Liver (tissue), 3 donors: ENCODE results near the gene PPP6R3.

ENCODE experiments used
- CTCF ChIP-seq: fragments of 150-350 bp; IDR thresholded peaks from 2 replicates; pipeline ENCODE4 v1.5.1; 2017; ENCODE audit warnings: improper control_type of control experiment, low read depth, low read length; ENCODE audit not compliant: missing input control
- EGR1 ChIP-seq, 2 donors: IDR thresholded peaks; 2 replicates each; pipeline ENCODE4 v1.6.1; 2016 to 2018; ENCODE audit warnings: antibody characterized with exemption in 2 of 2, low read depth in 2 of 2
- GABPA ChIP-seq, 2 donors: IDR thresholded peaks in 1 of 2; conservative IDR thresholded peaks in 1 of 2; 2 replicates each; pipeline ENCODE4 v1.6.1; 2016; ENCODE audit warnings: antibody characterized with exemption in 2 of 2, mild to moderate bottlenecking in 1 of 2, moderate library complexity in 1 of 2
- RAD21 ChIP-seq, 2 donors: IDR thresholded peaks; 2 replicates each; pipeline ENCODE4 v1.6.1; 2016; ENCODE audit warnings: antibody characterized with exemption in 2 of 2, mild to moderate bottlenecking in 2 of 2
- REST ChIP-seq: IDR thresholded peaks from 2 replicates; pipeline ENCODE4 v1.6.1; 2016; ENCODE audit warnings: antibody characterized with exemption, mild to moderate bottlenecking
- SP1 ChIP-seq: IDR thresholded peaks from 2 replicates; pipeline ENCODE4 v1.6.1; 2018; ENCODE audit warnings: antibody characterized with exemption, mild to moderate bottlenecking
- TAF1 ChIP-seq: conservative IDR thresholded peaks from 2 replicates; pipeline ENCODE4 v1.6.1; 2016; ENCODE audit warnings: antibody characterized with exemption, mild to moderate bottlenecking
- ZBTB33 ChIP-seq: IDR thresholded peaks from 2 replicates; pipeline ENCODE4 v1.6.1; 2016; ENCODE audit warnings: antibody characterized with exemption
- TF ChIP-seq, protein P1 (sequence below): IDR thresholded peaks from 2 replicates; pipeline ENCODE4 v1.6.1; 2016; ENCODE audit warnings: antibody characterized with exemption
- TF ChIP-seq, protein P2 (sequence below): IDR thresholded peaks from 2 replicates; pipeline ENCODE4 v1.6.1; 2016; ENCODE audit warnings: antibody characterized with exemption
- donor health status: healthy.
- donor health status: healthy.

- TF ChIP-seq TAF1 (no peak), CTCF (no peak), RAD21 (IDR thresholded peaks at IDR 0.05) (no peak), REST (no peak), EGR1 (IDR thresholded peaks at IDR 0.05; ENCODE audit: low read depth in 2 of 2) (no peak), ZBTB33 (no peak), SP1 (no peak), GABPA (IDR thresholded peaks at IDR 0.05 in 1 of 2, conservative IDR thresholded peaks at IDR 0.05 in 1 of 2) (no peak)
- TF ChIP-seq, protein P1, sequence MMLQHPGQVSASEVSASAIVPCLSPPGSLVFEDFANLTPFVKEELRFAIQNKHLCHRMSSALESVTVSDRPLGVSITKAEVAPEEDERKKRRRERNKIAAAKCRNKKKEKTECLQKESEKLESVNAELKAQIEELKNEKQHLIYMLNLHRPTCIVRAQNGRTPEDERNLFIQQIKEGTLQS: no peak
- TF ChIP-seq, protein P2, sequence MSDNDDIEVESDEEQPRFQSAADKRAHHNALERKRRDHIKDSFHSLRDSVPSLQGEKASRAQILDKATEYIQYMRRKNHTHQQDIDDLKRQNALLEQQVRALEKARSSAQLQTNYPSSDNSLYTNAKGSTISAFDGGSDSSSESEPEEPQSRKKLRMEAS: no peak
These were observed 81.4 kb downstream of the PPP6R3 start for GRCh38 chr11:68541991-68542390.
